NCI-H1417 treated with DMSO at 0.1 percent for 48 hours (cell line): ENCODE results near the gene NCAM1.

ENCODE experiments used
- DNase-seq: peaks from one replicate; lab custom pipeline; 2025; lab: John Stamatoyannopoulos, UW

Gene NCAM1

GRCh38 chr11:113251281-113251680, 290.1 kb downstream of the NCAM1 start:
- no peak for DNase-seq

GRCh38 chr11:113253406-113253805, 292.2 kb downstream of the NCAM1 start:
- DNase-seq: no peak

GRCh38 chr11:113255096-113255495, 293.9 kb downstream of the NCAM1 start:
- DNase-seq: no peak

- DNase-seq: no peak
Measured at GRCh38 chr11:113255741-113256140, 294.5 kb downstream of the NCAM1 start.

GRCh38 chr11:113256431-113257202, 295.4 kb downstream of the NCAM1 start:
- no peak for DNase-seq

GRCh38 chr11:113260096-113260425, 298.8 kb downstream of the NCAM1 start:
- no peak for DNase-seq

- DNase-seq: no peak
Measured at GRCh38 chr11:113260541-113260940, 299.3 kb downstream of the NCAM1 start.

- no peak for DNase-seq
Measured at GRCh38 chr11:113261709-113262475, 300.7 kb downstream of the NCAM1 start.

GRCh38 chr11:113262594-113262993, 301.4 kb downstream of the NCAM1 start:
- no peak for DNase-seq

GRCh38 chr11:113263458-113264259, 302.4 kb downstream of the NCAM1 start:
- DNase-seq: no peak

- no peak for DNase-seq
Measured at GRCh38 chr11:113265362-113265761, 304.1 kb downstream of the NCAM1 start.

- DNase-seq: no peak
Measured at GRCh38 chr11:113267493-113267892, 306.3 kb downstream of the NCAM1 start.

- DNase-seq: no peak
Measured at GRCh38 chr11:113269096-113269495, 307.9 kb downstream of the NCAM1 start.

- DNase-seq: no peak
Measured at GRCh38 chr11:113269636-113270035, 308.4 kb downstream of the NCAM1 start.

- DNase-seq: no peak
Measured at GRCh38 chr11:113270080-113270479, 308.9 kb downstream of the NCAM1 start.

GRCh38 chr11:113271551-113272245, 310.5 kb downstream of the NCAM1 start:
- DNase-seq: no peak

GRCh38 chr11:113272281-113272680, 311.1 kb downstream of the NCAM1 start:
- DNase-seq: no peak

- DNase-seq: no peak
Measured at GRCh38 chr11:113272927-113273615, 311.9 kb downstream of the NCAM1 start.

- DNase-seq: no peak
Measured at GRCh38 chr11:113273720-113274119, 312.5 kb downstream of the NCAM1 start.

GRCh38 chr11:113274713-113275582, 313.7 kb downstream of the NCAM1 start:
- no peak for DNase-seq
